CD14-positive monocyte (primary cell): Measurements from ENCODE around the gene HAND2. TPM values are rescaled to one million over a fixed set of nuclear protein-coding genes. Genes with fewer than 3 reads are reported as not detected.

Source experiments
- DNase-seq, 3 donors: peaks; one replicate each; pipeline ENCODE4 v3.0.0-alpha.2; 2011 to 2022
- H2AFZ ChIP-seq: 2 replicates; pipeline ENCODE4 v1.6.0; 2012; ENCODE audit warnings: mild to moderate bottlenecking, low read depth, low read length, inconsistent platforms; ENCODE audit not compliant: insufficient read depth, poor library complexity, severe bottlenecking
- H3K27ac ChIP-seq, 2 donors: 1 replicate in 1 of 2; 2 replicates in 1 of 2; pipeline ENCODE4 v1.5.1; 2012 to 2013; ENCODE audit warnings: low read length in 2 of 2, control low read depth in 1 of 2, inconsistent platforms in 1 of 2, low read depth in 1 of 2, mild to moderate bottlenecking in 1 of 2
- H3K27me3 ChIP-seq, 2 donors: one replicate each; pipeline versions ENCODE4 v1.6.0 to v1.6.1; 2011 to 2013; ENCODE audit warnings: low read length in 2 of 2; ENCODE audit not compliant: control insufficient read depth in 2 of 2, insufficient read depth in 2 of 2
- H3K36me3 ChIP-seq, 2 donors: replicated peaks in 1 of 2; 1 replicate in 1 of 2; 2 replicates in 1 of 2; pipeline versions ENCODE4 v1.5.1 to v1.6.1; 2012 to 2013; ENCODE audit warnings: low read length in 2 of 2, control low read depth in 1 of 2, inconsistent platforms in 1 of 2, mild to moderate bottlenecking in 1 of 2; ENCODE audit not compliant: insufficient read depth in 2 of 2, control insufficient read depth in 1 of 2
- H3K4me1 ChIP-seq, 2 donors: 1 replicate in 1 of 2; 2 replicates in 1 of 2; pipeline versions ENCODE4 v1.5.1 to v1.6.1; 2012 to 2013; ENCODE audit warnings: low read length in 2 of 2, control low read depth in 1 of 2, inconsistent platforms in 1 of 2, mild to moderate bottlenecking in 1 of 2, moderate library complexity in 1 of 2; ENCODE audit not compliant: insufficient read depth in 2 of 2, control insufficient read depth in 1 of 2
- H3K4me2 ChIP-seq: replicated peaks from 2 replicates; pipeline ENCODE3; 2012; ENCODE audit warnings: low read length, moderate library complexity, mild to moderate bottlenecking; ENCODE audit not compliant: poor library complexity, severe bottlenecking; ENCODE audit errors: extremely low read depth
- H3K4me3 ChIP-seq, 3 experiments: fragments of 200-600 bp in 1 of 3; sonication (generic) in 1 of 3; replicated peaks in 1 of 3; 1 replicate in 2 of 3; 2 replicates in 1 of 3; pipeline ENCODE4 v1.5.1; 2011 to 2013; ENCODE audit warnings: low read length in 3 of 3, mild to moderate bottlenecking in 3 of 3, control low read depth in 2 of 3, low read depth in 2 of 3, inconsistent platforms in 1 of 3, moderate library complexity in 1 of 3
- H3K79me2 ChIP-seq: 2 replicates; pipeline ENCODE4 v1.6.0; 2012; ENCODE audit warnings: mild to moderate bottlenecking, control low read depth, inconsistent platforms, low read length, moderate library complexity; ENCODE audit not compliant: insufficient read depth
- H3K9ac ChIP-seq: 2 replicates; pipeline ENCODE4 v1.6.0; 2017; ENCODE audit warnings: low read length, mild to moderate bottlenecking; ENCODE audit not compliant: insufficient read depth, poor library complexity, severe bottlenecking
- H3K9me3 ChIP-seq, 2 donors: replicated peaks in 1 of 2; 1 replicate in 1 of 2; 2 replicates in 1 of 2; pipeline versions ENCODE4 v1.5.1 to v1.6.1; 2012 to 2013; ENCODE audit warnings: low read length in 2 of 2, control low read depth in 1 of 2; ENCODE audit not compliant: control insufficient read depth in 1 of 2, insufficient read depth in 1 of 2
- H4K20me1 ChIP-seq: 2 replicates; pipeline ENCODE4 v1.6.0; 2012; ENCODE audit warnings: mild to moderate bottlenecking, low read length, control low read depth, moderate library complexity; ENCODE audit not compliant: insufficient read depth
- H3K27ac Mint-ChIP-seq, 7 donors: one replicate each; pipeline ENCODE4 v1.8.0; 2020; ENCODE audit warnings: mild to moderate bottlenecking in 7 of 7, mixed read lengths in 7 of 7, moderate library complexity in 6 of 7, inconsistent platforms in 2 of 7
- H3K27me3 Mint-ChIP-seq, 3 donors: one replicate each; pipeline ENCODE4 v1.8.0; 2021 to 2022; ENCODE audit warnings: low read depth in 3 of 3, mild to moderate bottlenecking in 3 of 3, mixed read lengths in 3 of 3, moderate library complexity in 3 of 3, inconsistent platforms in 1 of 3
- H3K36me3 Mint-ChIP-seq, 2 donors: one replicate each; pipeline ENCODE4 v1.8.0; 2020; ENCODE audit warnings: mixed read lengths in 2 of 2, inconsistent platforms in 1 of 2, mild to moderate bottlenecking in 1 of 2
- H3K4me1 Mint-ChIP-seq: one replicate; pipeline ENCODE4 v1.8.0; 2020; ENCODE audit warnings: mild to moderate bottlenecking, mixed read lengths
- H3K4me3 Mint-ChIP-seq, 2 donors: one replicate each; pipeline ENCODE4 v1.8.0; 2020; ENCODE audit warnings: mild to moderate bottlenecking in 2 of 2, mixed read lengths in 2 of 2, moderate library complexity in 1 of 2
- H3K9me3 Mint-ChIP-seq, 7 donors: one replicate each; pipeline ENCODE4 v1.8.0; 2020 to 2022; ENCODE audit warnings: mixed read lengths in 7 of 7, mild to moderate bottlenecking in 6 of 7, moderate library complexity in 6 of 7, inconsistent platforms in 2 of 7
- CTCF ChIP-seq: fragments of 200-600 bp; IDR thresholded peaks from one replicate; pipeline ENCODE4 v1.8.0; 2022; ENCODE audit warnings: antibody characterized with exemption, mild to moderate bottlenecking
- WGBS: methylation state at CpG from one replicate; pipeline ENCODE4 v1.1.5; 2013; ENCODE audit warnings: missing lambda C conversion rate; ENCODE audit not compliant: insufficient coverage; 5-methylcytosine and 5-hydroxymethylcytosine counted together
- intact Hi-C, 2 donors: fragments of 100-400 bp; cut with micrococcal nuclease; formaldehyde crosslinking; loops; one replicate each; pipeline versions ENCODE4 v1.15.0 to v1.15.1; 2023
- polyA plus RNA-seq, 3 donors: library from polyadenylated mRNA; depleted of rRNA in 1 of 3; unstranded in 2 of 3; stranded (reverse) in 1 of 3; fragments of 300-500 nt in 2 of 3; fragments of >200 nt in 1 of 3; fragmentation: Illumina TruSeq in 2 of 3; gene quantifications; 1 replicate in 2 of 3; 2 replicates in 1 of 3; pipeline ENCODE4 v1.2.3, GENCODE V29; 2012 to 2021

Gene HAND2
- polyA plus RNA-seq, 3 donors: not detected

- H3K27ac Mint-ChIP-seq: no peak overlapping the region
- intact Hi-C loops: no loop called here
- H3K4me3 Mint-ChIP-seq: peak overlapping the region in 1 of 2 donors; percentile 88
- Histone ChIP-seq H3K9ac (no peak overlapping the region), H3K36me3 (no peaks in the 10 kb centered on the region), H3K79me2 (no peaks in the 10 kb centered on the region), H3K27ac (no peak overlapping the region), H3K4me1 (peaks cover 3 to 4% of the 10 kb centered on the region in 2 donors), H4K20me1 (no peaks in the 10 kb centered on the region), H3K4me3 (no peak overlapping the region), H3K27me3 (peaks cover 98 to 100% of the 10 kb centered on the region in 2 donors), H2AFZ (no peak overlapping the region), H3K9me3 (peaks cover 0 to 60% of the 10 kb centered on the region in 2 donors), H3K4me2 (no peak overlapping the region)
- TF ChIP-seq CTCF: no peak
- no peak for DNase-seq
- no CpG with 5 or more reads among the region's 4 CpGs for WGBS
- H3K4me1 Mint-ChIP-seq: peaks cover 20% of the 10 kb centered on the region
- H3K36me3 Mint-ChIP-seq: peaks cover 0 to 15% of the 10 kb centered on the region in 2 donors
- peaks cover 0 to 44% (median 23%) of the 10 kb centered on the region in 7 donors for H3K9me3 Mint-ChIP-seq
- peaks cover 98 to 99% (median 98%) of the 10 kb centered on the region in 3 donors for H3K27me3 Mint-ChIP-seq
Observed at GRCh38 chr4:173514641-173515217, 15.3 kb downstream of the HAND2 start.

GRCh38 chr4:173513651-173514050 is 16.4 kb downstream of the HAND2 start:
- H3K36me3 ChIP-seq: no peaks in the 10 kb centered on the region
- H3K9ac ChIP-seq: no peak overlapping the region
- Mint-ChIP-seq H3K4me1 (peaks cover 23% of the 10 kb centered on the region), H3K36me3 (peaks cover 3 to 20% of the 10 kb centered on the region in 2 donors), H3K9me3 (peaks cover 0 to 43% (median 23%) of the 10 kb centered on the region in 7 donors), H3K27me3 (peaks cover 96 to 99% (median 98%) of the 10 kb centered on the region in 3 donors), H3K27ac (no peak overlapping the region), H3K4me3 (peak overlapping the region in 1 of 2 donors; percentile 46)
- H4K20me1 ChIP-seq: no peaks in the 10 kb centered on the region
- H3K27ac ChIP-seq: no peak overlapping the region
- H3K4me2 ChIP-seq: no peak overlapping the region
- no peak for DNase-seq
- H3K27me3 ChIP-seq: peaks cover 90 to 100% of the 10 kb centered on the region in 2 donors
- no peaks in the 10 kb centered on the region for H3K79me2 ChIP-seq
- H2AFZ ChIP-seq: no peak overlapping the region
- no peak overlapping the region for H3K4me3 ChIP-seq
- intact Hi-C loops: no loop called here
- peaks cover 12 to 14% of the 10 kb centered on the region in 2 donors for H3K4me1 ChIP-seq
- TF ChIP-seq CTCF: no peak
- H3K9me3 ChIP-seq: peaks cover 7 to 51% of the 10 kb centered on the region in 2 donors
